ENCODE results near the gene NDUFA12. TPM values are rescaled to one million over a fixed set of nuclear protein-coding genes. Genes with fewer than 3 reads are reported as not detected.

The NDUFA12 gene
- total RNA-seq, 1 donor from 2014 or later = 124 TPM

GRCh38 chr12:94930216-94930654 is 73.3 kb downstream of the NDUFA12 start:
- no peaks in the 10 kb centered on the region for H3K9me3 Mint-ChIP-seq
- H3K27me3 Mint-ChIP-seq (ENCODE audit: low read depth) = no peaks in the 10 kb centered on the region
- no peak overlapping the region for H3K4me3 Mint-ChIP-seq
- no peaks in the 10 kb centered on the region for H3K36me3 Mint-ChIP-seq (ENCODE audit: low read depth)
- DNase-seq (ENCODE audit: low read depth, low spot score) = no peak
- no peak overlapping the region for H3K27ac Mint-ChIP-seq (ENCODE audit: unreplicated experiment)
- TF ChIP-seq, protein P1, sequence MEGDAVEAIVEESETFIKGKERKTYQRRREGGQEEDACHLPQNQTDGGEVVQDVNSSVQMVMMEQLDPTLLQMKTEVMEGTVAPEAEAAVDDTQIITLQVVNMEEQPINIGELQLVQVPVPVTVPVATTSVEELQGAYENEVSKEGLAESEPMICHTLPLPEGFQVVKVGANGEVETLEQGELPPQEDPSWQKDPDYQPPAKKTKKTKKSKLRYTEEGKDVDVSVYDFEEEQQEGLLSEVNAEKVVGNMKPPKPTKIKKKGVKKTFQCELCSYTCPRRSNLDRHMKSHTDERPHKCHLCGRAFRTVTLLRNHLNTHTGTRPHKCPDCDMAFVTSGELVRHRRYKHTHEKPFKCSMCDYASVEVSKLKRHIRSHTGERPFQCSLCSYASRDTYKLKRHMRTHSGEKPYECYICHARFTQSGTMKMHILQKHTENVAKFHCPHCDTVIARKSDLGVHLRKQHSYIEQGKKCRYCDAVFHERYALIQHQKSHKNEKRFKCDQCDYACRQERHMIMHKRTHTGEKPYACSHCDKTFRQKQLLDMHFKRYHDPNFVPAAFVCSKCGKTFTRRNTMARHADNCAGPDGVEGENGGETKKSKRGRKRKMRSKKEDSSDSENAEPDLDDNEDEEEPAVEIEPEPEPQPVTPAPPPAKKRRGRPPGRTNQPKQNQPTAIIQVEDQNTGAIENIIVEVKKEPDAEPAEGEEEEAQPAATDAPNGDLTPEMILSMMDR (conservative IDR thresholded peaks at IDR 0.05) = no peak
- peaks cover 4% of the 10 kb centered on the region for H3K4me1 Mint-ChIP-seq

- Mint-ChIP-seq H3K27ac (ENCODE audit: unreplicated experiment) (no peak overlapping the region), H3K27me3 (ENCODE audit: low read depth) (no peaks in the 10 kb centered on the region), H3K9me3 (no peaks in the 10 kb centered on the region), H3K36me3 (ENCODE audit: low read depth) (no peaks in the 10 kb centered on the region), H3K4me1 (peaks cover 4% of the 10 kb centered on the region), H3K4me3 (no peak overlapping the region)
- TF ChIP-seq, protein P1 (conservative IDR thresholded peaks at IDR 0.05) = no peak
- DNase-seq (ENCODE audit: low read depth, low spot score) = no peak
Measured at GRCh38 chr12:94929780-94930179, 73.7 kb downstream of the NDUFA12 start.

GRCh38 chr12:94925729-94926128 is 77.8 kb downstream of the NDUFA12 start:
- Mint-ChIP-seq H3K27ac (ENCODE audit: unreplicated experiment) (no peak overlapping the region), H3K36me3 (ENCODE audit: low read depth) (no peaks in the 10 kb centered on the region), H3K9me3 (no peaks in the 10 kb centered on the region), H3K4me3 (no peak overlapping the region), H3K27me3 (ENCODE audit: low read depth) (no peaks in the 10 kb centered on the region), H3K4me1 (peaks cover 4% of the 10 kb centered on the region)
- TF ChIP-seq, protein P1 (conservative IDR thresholded peaks at IDR 0.05) = no peak
- no peak for DNase-seq (ENCODE audit: low read depth, low spot score)

GRCh38 chr12:94925206-94925605 is 78.3 kb downstream of the NDUFA12 start:
- peaks cover 4% of the 10 kb centered on the region for H3K4me1 Mint-ChIP-seq
- no peak overlapping the region for H3K27ac Mint-ChIP-seq (ENCODE audit: unreplicated experiment)
- no peak overlapping the region for H3K4me3 Mint-ChIP-seq
- H3K9me3 Mint-ChIP-seq = no peaks in the 10 kb centered on the region
- TF ChIP-seq, protein P1 (conservative IDR thresholded peaks at IDR 0.05) = no peak
- no peak for DNase-seq (ENCODE audit: low read depth, low spot score)
- no peaks in the 10 kb centered on the region for H3K36me3 Mint-ChIP-seq (ENCODE audit: low read depth)
- no peaks in the 10 kb centered on the region for H3K27me3 Mint-ChIP-seq (ENCODE audit: low read depth)

- Mint-ChIP-seq H3K4me1 (peaks cover 4% of the 10 kb centered on the region), H3K36me3 (ENCODE audit: low read depth) (no peaks in the 10 kb centered on the region), H3K9me3 (no peaks in the 10 kb centered on the region), H3K4me3 (no peak overlapping the region), H3K27me3 (ENCODE audit: low read depth) (no peaks in the 10 kb centered on the region), H3K27ac (ENCODE audit: unreplicated experiment) (no peak overlapping the region)
- TF ChIP-seq, protein P1 (conservative IDR thresholded peaks at IDR 0.05) = no peak
- no peak for DNase-seq (ENCODE audit: low read depth, low spot score)
Measured at GRCh38 chr12:94922561-94922960, 80.9 kb downstream of the NDUFA12 start.

Other genes with a start within 250 kb of the NDUFA12 start
- 39.3 and 42.4 TPM in 2 replicates for gene NR2C1, start 69.9 kb upstream of the NDUFA12 start, total RNA-seq
- gene FGD6, start 213.8 kb upstream of the NDUFA12 start, total RNA-seq = 17.3 and 17.4 TPM in 2 replicates
- gene VEZT, start 214.1 kb upstream of the NDUFA12 start, total RNA-seq = 79.1 and 80.8 TPM in 2 replicates